Measurements from ENCODE around the gene DHTKD1.

GRCh38 chr10:12162927-12163326 is 94.2 kb downstream of the DHTKD1 start:
- TF ChIP-seq, protein P1, sequence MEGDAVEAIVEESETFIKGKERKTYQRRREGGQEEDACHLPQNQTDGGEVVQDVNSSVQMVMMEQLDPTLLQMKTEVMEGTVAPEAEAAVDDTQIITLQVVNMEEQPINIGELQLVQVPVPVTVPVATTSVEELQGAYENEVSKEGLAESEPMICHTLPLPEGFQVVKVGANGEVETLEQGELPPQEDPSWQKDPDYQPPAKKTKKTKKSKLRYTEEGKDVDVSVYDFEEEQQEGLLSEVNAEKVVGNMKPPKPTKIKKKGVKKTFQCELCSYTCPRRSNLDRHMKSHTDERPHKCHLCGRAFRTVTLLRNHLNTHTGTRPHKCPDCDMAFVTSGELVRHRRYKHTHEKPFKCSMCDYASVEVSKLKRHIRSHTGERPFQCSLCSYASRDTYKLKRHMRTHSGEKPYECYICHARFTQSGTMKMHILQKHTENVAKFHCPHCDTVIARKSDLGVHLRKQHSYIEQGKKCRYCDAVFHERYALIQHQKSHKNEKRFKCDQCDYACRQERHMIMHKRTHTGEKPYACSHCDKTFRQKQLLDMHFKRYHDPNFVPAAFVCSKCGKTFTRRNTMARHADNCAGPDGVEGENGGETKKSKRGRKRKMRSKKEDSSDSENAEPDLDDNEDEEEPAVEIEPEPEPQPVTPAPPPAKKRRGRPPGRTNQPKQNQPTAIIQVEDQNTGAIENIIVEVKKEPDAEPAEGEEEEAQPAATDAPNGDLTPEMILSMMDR (IDR thresholded peaks at IDR 0.05), result no peak
- TF ChIP-seq POLR2AphosphoS5 (IDR thresholded peaks at IDR 0.05) (no peak), POLR2A (IDR thresholded peaks at IDR 0.05) (no peak)
